Aorta (tissue), 5 donors: ENCODE measurements around the gene ELMO1. TPM values are rescaled to one million over a fixed set of nuclear protein-coding genes. Genes with fewer than 3 reads are reported as not detected.

Source experiments
- ATAC-seq: fragments of 200-7000 bp; cut with Tn5 transposase; one replicate; pipeline ENCODE4 v1.9.1; 2022; ENCODE audit warnings: moderate library complexity; ENCODE audit not compliant: low FRiP score
- DNase-seq, 2 donors: peaks; one replicate each; pipeline ENCODE4 v3.0.0-alpha.2; 2020
- H3K27ac ChIP-seq, 2 donors: one replicate each; pipeline ENCODE4 v1.5.1; 2013; ENCODE audit warnings: low read length in 2 of 2, mild to moderate bottlenecking in 2 of 2, moderate library complexity in 2 of 2, control low read depth in 1 of 2, inconsistent platforms in 1 of 2, low read depth in 1 of 2
- H3K27me3 ChIP-seq, 2 donors: one replicate each; pipeline ENCODE4 v1.6.1; 2013; ENCODE audit warnings: control low read depth in 1 of 2, low read length in 1 of 2, mild to moderate bottlenecking in 1 of 2, moderate library complexity in 1 of 2; ENCODE audit not compliant: insufficient read depth in 2 of 2, control insufficient read depth in 1 of 2
- H3K36me3 ChIP-seq, 2 donors: one replicate each; pipeline ENCODE4 v1.6.1; 2013; ENCODE audit warnings: control low read depth in 1 of 2, low read length in 1 of 2, mild to moderate bottlenecking in 1 of 2; ENCODE audit not compliant: insufficient read depth in 2 of 2, control insufficient read depth in 1 of 2
- H3K4me1 ChIP-seq, 2 donors: one replicate each; pipeline ENCODE4 v1.6.1; 2013; ENCODE audit warnings: low read length in 2 of 2, control low read depth in 1 of 2, mild to moderate bottlenecking in 1 of 2, moderate library complexity in 1 of 2; ENCODE audit not compliant: insufficient read depth in 2 of 2, control insufficient read depth in 1 of 2
- H3K4me3 ChIP-seq, 2 donors: one replicate each; pipeline ENCODE4 v1.5.1; 2013; ENCODE audit warnings: low read length in 2 of 2, control low read depth in 1 of 2, mild to moderate bottlenecking in 1 of 2
- H3K9me3 ChIP-seq: one replicate; pipeline ENCODE4 v1.6.1; 2013; ENCODE audit warnings: mild to moderate bottlenecking, low read length; ENCODE audit not compliant: control insufficient read depth
- WGBS, 2 donors: extraction: QIAGEN DNeasy Blood & Tissue Kit; methylation state at CpG; one replicate each; pipeline ENCODE4 v1.1.7; 2013; 5-methylcytosine and 5-hydroxymethylcytosine counted together
- intact Hi-C, 2 donors: fragments of 100-400 bp; cut with DNase I; formaldehyde crosslinking; loops; one replicate each; pipeline versions ENCODE4 v1.14.2 to v1.15.0; 2022
- polyA plus RNA-seq, 2 donors: library from polyadenylated mRNA; stranded (reverse); fragments of 200-250 nt; gene quantifications; one replicate each; pipeline ENCODE4 v1.2.3, GENCODE V29; 2013
- total RNA-seq, 2 donors: library from RNA; stranded (reverse); fragmentation: NEBNext Ultra II Directional; extraction: Animal tissue kit (Norgen Biotek cat#: 25700); gene quantifications; one replicate each; pipeline ENCODE4 v1.2.1, GENCODE V29; 2021
- donor health status: healthy with polysubstance abuse.
- donor health status: Bipolar disorder and iron deficiency.
- donor health status: DM: no; HTN: no; CAD: no.
- donor health status: DM: no; HTN: no; CAD: no.
- donor health status: DM: yes; HTN: yes; CAD: no.

The ELMO1 gene
- total and polyA plus RNA-seq, 4 donors, result 1.8 to 86.9 (median 24.8) TPM

- intact Hi-C loops, result no loop called here
- DNase-seq, result no peak
- H3K9me3 ChIP-seq, result no peaks in the 10 kb centered on the region
Observed at GRCh38 chr7:37027104-37027503, 421.6 kb downstream of the ELMO1 start.

GRCh38 chr7:37018954-37019353, 429.7 kb downstream of the ELMO1 start:
- intact Hi-C loops, result no loop called here
- 95 to 97% methylated on average over 2 of the region's 2 CpGs for WGBS, 2 donors
- Histone ChIP-seq H3K4me3 (no peak overlapping the region), H3K27me3 (no peaks in the 10 kb centered on the region), H3K4me1 (no peaks in the 10 kb centered on the region), H3K27ac (no peak overlapping the region), H3K9me3 (no peaks in the 10 kb centered on the region), H3K36me3 (no peaks in the 10 kb centered on the region)
- DNase-seq, result no peak
- no peak for ATAC-seq

More at GRCh38 chr7:37027104-37027503, 421.6 kb downstream of the ELMO1 start:
- 83 to 91% methylated on average over 1 of the region's 1 CpG for WGBS, 2 donors
- H3K4me1 ChIP-seq, result peaks cover 2 to 5% of the 10 kb centered on the region in 2 donors
- ATAC-seq, result no peak
- H3K27ac ChIP-seq, result no peak overlapping the region
- H3K27me3 ChIP-seq, result no peaks in the 10 kb centered on the region
- H3K36me3 ChIP-seq, result no peaks in the 10 kb centered on the region
- H3K4me3 ChIP-seq, result no peak overlapping the region

GRCh38 chr7:37016064-37016878, 432.4 kb downstream of the ELMO1 start:
- H3K4me1 ChIP-seq, result no peaks in the 10 kb centered on the region
- H3K9me3 ChIP-seq, result no peaks in the 10 kb centered on the region
- no peak overlapping the region for H3K27ac ChIP-seq
- no peak overlapping the region for H3K4me3 ChIP-seq
- no peak for DNase-seq
- no peak for ATAC-seq
- intact Hi-C loops, result no loop called here
- 89 to 92% methylated on average over 10 of the region's 10 CpGs for WGBS, 2 donors
- H3K36me3 ChIP-seq, result no peaks in the 10 kb centered on the region
- H3K27me3 ChIP-seq, result no peaks in the 10 kb centered on the region

GRCh38 chr7:37015353-37016034, 433.2 kb downstream of the ELMO1 start:
- no peak for DNase-seq
- no peaks in the 10 kb centered on the region for H3K4me1 ChIP-seq
- no peaks in the 10 kb centered on the region for H3K9me3 ChIP-seq
- intact Hi-C loops, result no loop called here
- no peak overlapping the region for H3K27ac ChIP-seq
- H3K27me3 ChIP-seq, result no peaks in the 10 kb centered on the region
- ATAC-seq, result no peak
- WGBS, 2 donors, result 95 to 97% methylated on average over 12 of the region's 12 CpGs
- H3K4me3 ChIP-seq, result no peak overlapping the region
- H3K36me3 ChIP-seq, result no peaks in the 10 kb centered on the region

GRCh38 chr7:37013771-37014170, 434.9 kb downstream of the ELMO1 start:
- Histone ChIP-seq H3K27ac (no peak overlapping the region), H3K4me1 (no peaks in the 10 kb centered on the region), H3K9me3 (no peaks in the 10 kb centered on the region), H3K27me3 (no peaks in the 10 kb centered on the region), H3K4me3 (no peak overlapping the region), H3K36me3 (no peaks in the 10 kb centered on the region)
- intact Hi-C loops, result no loop called here
- WGBS, 2 donors, result 87 to 88% methylated on average over 4 of the region's 4 CpGs
- DNase-seq (no peak), ATAC-seq (no peak)

- H3K27me3 ChIP-seq, result no peaks in the 10 kb centered on the region
- intact Hi-C loops, result no loop called here
- whole genome bisulfite sequencing, 2 donors, result 97% methylated on average over 3 of the region's 3 CpGs
Observed at GRCh38 chr7:37011151-37011890, 437.3 kb downstream of the ELMO1 start.

GRCh38 chr7:37009125-37009675, 439.5 kb downstream of the ELMO1 start:
- ATAC-seq (no peak), DNase-seq (no peak)
- intact Hi-C loops, result no loop called here
- no peak overlapping the region for H3K27ac ChIP-seq
- H3K4me3 ChIP-seq, result no peak overlapping the region
- H3K4me1 ChIP-seq, result no peaks in the 10 kb centered on the region
- no peaks in the 10 kb centered on the region for H3K27me3 ChIP-seq
- 81 to 82% methylated on average over 4 of the region's 4 CpGs for WGBS, 2 donors
- H3K9me3 ChIP-seq, result no peaks in the 10 kb centered on the region
- no peaks in the 10 kb centered on the region for H3K36me3 ChIP-seq

More at GRCh38 chr7:37011151-37011890, 437.3 kb downstream of the ELMO1 start:
- Histone ChIP-seq H3K4me3 (no peak overlapping the region), H3K4me1 (no peaks in the 10 kb centered on the region), H3K27ac (no peak overlapping the region), H3K36me3 (no peaks in the 10 kb centered on the region), H3K9me3 (no peaks in the 10 kb centered on the region)
- DNase-seq, result no peak
- ATAC-seq, result no peak

GRCh38 chr7:37007691-37008090, 441.0 kb downstream of the ELMO1 start:
- intact Hi-C loops, result no loop called here
- Histone ChIP-seq H3K27ac (no peak overlapping the region), H3K9me3 (no peaks in the 10 kb centered on the region), H3K4me3 (no peak overlapping the region), H3K36me3 (no peaks in the 10 kb centered on the region), H3K27me3 (no peaks in the 10 kb centered on the region), H3K4me1 (no peaks in the 10 kb centered on the region)
- ATAC-seq (no peak), DNase-seq (no peak)
- 78 to 85% methylated on average over 3 of the region's 3 CpGs for WGBS, 2 donors
